GM20431 (cell line): ENCODE measurements around the gene ZNF213.

Experiments
- in situ Hi-C: fragments of 300-500 bp; cut with MseI, MboI; formaldehyde crosslinking; loops from one replicate; pipeline ENCODE4 v1.15.0; 2020; ENCODE audit warnings: low sequenced_read_pairs; ENCODE audit not compliant: unreplicated experiment

Gene ZNF213

DNA sequence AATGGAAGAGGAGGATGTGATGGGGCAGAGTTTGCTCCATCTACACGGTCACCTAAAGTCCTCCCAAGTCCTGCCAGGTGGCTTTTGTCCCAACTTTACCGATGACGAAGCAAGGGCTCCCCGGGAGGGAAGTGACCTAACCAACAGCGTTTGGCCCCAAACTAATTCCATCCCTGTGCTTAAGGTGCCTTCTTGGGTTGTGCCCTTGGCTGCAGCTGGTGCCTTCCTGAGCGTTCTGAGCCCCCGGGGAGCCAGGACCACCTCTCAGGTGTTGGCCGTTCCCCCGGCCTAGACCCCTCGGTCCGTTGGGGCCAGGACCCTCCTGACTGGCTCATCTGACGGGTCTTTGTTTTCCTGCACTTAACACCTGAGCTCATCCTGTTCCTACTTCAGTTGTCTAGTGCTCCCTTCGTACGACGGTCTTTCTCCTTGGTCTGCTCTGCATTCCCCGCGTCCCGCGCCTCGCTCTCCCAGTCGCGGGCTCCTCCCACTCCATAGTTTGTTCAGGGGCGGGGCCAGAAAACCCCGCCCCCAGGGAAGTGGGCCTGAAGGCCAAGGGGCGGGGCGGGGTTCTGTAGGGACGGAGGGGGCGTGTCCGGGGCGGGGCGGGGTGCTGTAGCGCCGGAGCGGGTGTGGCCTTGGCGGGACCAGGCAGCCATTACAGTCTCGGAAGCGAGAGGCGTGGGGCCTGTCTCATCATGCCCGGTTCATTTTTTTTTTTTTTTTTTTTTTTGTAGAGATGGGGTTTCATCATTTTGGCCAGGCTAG lies 34.9 kb upstream of the ZNF213 start:
- in situ Hi-C loops, result no loop called here

DNA sequence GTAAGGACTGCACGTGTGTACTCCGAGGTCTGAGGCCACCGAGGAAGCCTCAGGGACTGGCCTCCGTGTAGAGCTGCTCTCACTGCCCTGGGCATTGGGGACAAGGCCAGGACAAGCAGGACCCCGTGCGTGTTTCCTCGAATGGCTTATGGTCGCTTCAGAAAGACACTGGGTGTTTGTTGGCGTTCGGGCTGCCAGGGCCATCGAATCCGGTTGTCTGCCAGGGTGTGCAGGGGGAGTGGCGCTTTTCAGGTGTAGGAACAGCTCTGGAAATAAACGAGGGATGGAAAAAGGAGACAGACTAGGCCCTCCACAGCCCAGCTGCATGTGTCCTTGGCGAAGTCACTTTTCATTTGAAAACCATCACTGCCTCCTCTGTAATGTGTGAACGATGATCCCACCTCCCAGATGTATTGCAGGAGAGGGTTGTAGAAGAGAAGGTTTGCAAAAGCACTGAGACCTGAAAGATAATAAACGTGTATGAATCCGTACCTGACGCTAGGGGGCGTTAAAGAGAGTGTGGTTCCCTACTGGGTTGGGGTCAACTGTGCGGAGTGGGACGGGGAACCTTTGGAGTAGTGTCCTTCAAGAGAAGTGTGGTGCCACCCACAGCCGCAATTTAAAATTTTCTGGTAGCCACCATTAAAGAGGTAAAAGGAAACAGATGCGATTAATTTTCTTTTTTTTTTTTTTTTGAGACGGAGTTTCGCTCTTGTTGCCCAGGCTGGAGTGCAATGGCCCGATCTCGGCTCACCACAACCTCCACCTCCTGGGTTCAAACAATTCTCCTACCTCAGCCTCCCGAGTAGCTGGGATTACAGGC lies 33.6 kb upstream of the ZNF213 start:
- in situ Hi-C loops, result no loop called here

DNA sequence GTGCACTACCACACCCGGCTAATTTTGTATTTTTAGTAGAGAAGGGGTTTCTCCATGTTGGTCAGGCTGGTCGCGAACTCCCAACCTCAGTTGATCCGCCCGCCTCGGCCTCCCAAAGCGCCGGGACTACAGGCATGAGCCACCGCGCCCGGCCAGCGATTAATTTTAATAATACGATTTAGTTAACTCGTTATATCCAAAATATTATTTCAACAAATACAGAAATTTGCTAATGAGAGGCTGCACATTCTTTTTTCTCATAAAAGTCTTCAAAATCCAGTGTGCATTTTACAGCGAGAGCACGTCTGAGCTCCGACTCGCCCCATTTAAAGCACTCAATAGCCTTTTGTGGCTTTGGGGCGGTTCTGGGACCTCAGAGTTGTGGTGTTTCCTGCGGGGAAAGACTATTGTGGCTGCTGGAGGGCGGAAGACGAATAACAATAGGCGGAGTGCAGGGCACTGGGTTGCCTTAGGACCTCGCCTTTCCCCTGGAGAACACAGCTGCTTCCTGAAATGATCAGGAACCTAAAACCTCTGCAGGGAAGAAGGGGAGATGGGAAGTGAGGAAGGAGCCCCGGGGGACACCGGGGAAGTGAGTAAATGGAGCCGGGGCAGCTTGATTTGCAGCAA lies 32.9 kb upstream of the ZNF213 start:
- in situ Hi-C loops, result no loop called here

DNA sequence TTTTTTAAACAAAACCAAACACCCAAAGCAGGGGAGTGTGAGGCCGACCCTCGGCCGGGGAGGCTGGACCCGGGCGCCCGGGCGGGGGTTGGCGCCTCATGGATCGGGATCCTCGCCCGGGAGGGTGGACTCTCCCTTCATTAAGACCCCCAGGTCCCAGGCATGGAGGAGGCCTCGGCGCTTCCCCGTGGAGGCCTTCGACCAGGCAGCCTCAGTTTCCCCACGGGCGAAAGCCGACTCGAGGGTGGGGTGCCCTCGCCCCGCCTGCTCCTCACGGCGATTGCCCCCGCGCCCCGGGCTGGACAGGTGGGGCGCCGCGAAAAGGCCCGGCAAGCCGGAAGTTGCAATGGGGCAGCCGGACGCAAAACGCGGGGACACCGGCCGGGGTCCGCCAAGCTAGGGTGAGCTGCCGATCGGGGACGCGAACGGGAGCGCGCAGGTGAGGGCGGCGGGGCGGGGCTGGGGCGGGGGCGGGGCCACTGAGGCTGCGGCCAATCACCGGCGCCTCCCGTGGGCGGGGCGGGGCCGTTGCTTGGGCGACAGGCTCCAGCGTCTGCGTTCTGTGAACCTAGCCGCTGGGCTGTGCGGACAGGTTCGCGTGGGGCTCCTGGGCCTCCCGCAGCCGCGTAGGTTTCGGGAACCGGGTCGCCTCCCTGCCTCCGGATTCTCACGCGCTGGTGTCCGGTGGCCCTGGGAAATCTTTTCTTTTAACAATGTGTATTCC lies 28.5 kb upstream of the ZNF213 start:
- in situ Hi-C loops, result no loop called here

DNA sequence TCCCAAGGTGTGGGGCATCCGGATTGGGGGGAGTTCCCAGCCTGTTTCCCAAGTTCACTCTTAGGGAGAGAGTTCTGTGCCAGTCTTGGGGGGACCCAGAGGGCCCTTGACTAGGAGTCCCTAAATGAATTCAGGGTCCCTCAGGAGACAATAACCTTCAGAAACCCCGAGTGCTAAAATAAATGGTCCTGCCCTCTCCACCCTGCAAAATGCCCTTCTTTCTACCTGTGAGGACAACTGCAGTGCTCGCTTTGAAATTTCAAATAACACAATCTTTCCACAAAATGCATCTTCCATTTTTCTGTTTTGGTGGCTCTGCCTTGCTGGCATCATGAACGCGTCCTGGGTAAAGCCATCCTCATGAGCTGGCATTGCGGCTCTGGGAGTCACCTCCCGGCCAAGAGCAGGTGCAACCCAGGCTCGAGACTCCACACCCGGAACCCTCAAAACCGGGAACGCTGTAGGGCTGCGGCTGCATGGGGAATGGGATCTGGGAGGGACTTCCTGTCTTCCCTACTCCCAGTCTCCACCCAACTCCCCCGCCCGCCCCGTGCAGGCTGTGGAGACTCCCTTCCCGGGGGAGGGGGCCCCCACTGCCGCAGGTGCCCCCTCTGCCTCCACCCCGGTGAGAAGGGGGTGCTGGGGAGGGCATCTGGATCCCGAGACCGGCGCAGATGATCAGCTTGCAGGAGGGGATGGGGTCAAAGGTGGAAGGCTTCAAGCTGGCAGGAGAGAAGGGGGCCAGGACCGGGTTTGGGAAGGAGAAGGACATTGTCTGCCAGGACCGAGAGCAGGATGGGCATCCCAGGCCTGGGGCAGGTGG lies 22.6 kb upstream of the ZNF213 start, which contains the start of gene ZNF205:
TSS of gene ZNF205 (plus strand) at position 529 of the 823 bp plus-strand sequence. CDS start 845 bp downstream, outside the sequence.
- in situ Hi-C loops, result no loop called here

DNA sequence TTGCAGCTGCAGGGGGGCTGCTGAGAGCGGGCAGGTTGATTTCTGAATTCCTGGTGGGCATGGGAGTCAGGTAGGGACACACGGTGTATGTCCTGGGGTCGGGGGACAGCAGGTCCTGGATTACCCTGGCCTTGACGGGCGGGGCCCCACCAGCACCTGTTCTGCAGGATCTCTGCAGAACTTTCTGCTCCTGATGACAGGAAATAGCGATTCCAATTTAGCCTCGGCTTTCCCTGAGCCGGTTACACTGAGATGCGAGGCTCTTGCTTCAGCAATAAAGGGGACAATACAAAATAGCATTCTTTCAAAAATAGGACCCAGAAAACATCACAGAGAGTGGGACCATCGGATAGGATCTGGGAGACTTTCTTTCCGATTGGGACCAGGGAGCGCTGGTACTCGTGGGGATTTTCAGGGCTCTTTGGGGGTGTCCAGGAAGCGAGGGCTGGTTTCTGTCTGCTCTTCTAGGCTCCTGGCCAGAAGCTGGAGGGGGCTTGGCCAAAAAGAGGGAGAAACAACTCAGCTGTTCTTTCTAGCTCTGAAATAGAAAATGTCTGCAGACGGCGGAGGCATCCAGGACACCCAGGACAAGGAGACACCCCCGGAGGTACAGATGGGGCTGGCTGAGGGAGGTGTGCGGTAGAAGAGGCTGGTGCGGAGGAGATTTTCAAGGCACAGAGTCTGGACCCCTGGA lies 21.8 kb upstream of the ZNF213 start:
- in situ Hi-C loops, result no loop called here

DNA sequence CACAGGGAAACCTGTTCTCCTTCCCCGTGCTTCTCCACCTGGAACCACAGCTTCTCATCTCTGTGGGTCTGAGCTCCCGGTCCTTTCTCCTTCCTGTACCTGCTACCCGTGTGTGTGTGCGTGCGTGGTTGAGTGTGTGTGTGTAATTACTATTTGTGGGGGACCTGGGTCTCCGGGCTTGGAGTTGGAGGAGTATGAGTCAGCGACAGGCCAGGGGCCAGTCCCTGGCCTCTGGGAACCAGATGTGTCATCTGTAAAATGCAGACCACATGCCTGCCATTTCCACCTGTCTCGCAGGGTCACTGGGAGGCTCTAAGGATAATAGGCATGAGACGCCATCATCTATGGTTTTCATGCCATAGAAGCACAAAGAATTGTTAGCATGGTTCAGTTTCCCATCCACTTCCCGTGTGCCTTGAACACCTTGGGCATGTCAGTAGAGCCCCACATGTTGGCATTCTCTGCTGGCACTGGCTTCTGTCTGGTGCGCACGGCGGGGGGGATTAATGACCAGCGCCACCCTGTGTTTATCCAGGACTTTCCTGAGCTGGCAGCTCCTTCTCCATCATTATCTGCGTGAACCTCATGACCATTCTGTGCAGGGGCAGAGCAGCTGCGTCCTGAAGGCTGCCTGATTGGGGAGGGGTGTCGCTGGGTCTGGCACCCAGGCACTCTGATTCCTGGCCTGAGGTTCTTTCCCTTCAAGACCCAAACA lies 20.9 kb upstream of the ZNF213 start:
- in situ Hi-C loops, result no loop called here

DNA sequence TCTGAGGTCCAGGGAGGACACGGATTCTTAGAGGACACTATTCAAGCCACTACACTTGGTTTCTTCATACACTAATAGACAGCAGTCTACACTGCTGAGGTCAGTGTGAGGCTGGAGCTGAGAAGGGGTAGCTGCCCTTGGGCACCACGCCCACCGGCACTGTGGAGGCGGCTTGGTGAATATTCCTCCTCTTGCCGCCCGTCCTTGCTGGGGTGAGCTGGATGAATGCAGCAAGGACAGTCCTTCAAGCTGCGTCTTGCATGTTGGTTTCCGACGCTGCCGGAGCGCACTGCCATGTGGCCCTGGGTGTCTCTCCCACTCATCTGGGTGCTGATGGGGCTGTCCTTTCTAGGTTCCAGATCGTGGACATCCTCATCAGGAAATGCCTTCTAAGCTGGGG lies 19.8 kb upstream of the ZNF213 start:
- in situ Hi-C loops, result no loop called here

DNA sequence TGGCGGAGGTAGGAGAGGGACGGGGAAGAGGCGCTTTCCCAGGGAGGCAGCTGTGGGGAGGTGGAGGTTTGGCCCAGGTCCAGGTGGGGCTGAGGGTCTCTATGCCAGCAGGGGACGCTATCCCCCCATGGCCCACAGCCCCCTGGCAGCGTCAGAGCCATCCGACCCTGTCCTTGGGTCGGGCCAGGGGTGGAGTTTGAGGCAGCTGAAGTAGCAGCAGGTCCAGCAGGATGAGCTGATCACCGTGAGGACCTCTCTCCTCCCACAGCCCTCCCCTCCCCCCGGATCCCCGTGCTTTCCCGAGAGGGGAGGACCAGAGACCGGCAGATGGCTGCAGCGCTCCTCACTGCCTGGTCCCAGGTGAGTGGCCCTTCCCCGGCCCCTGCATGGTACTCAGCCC lies 19.3 kb upstream of the ZNF213 start:
- in situ Hi-C loops, result no loop called here

DNA sequence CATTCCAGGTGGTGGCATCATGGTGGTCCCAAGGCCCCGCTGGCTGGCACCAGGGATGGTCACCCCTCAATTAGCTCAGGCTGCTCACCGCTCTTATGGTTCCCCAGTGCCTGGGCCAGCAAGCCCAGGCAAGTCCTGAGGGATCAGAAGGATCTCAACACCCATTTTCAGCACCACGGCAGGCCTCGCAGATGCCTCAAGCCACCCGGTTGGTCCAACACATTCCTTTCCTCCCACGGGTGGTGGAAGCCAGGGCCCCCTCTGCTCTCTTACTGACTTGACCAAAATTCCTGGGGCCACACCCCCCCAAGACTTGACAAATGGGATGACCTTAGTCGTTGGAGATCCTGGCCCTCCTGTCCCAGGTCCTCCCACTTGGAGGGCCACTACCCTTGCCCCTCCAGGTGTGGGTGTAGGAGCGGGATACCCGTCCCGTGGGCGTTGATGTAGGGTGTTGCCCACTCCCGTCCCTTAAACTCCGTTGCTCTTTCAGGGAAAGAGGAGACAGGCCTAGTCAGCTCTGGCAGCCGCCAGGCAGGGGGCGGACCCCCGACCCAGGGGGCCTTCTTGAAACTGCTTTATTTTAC lies 16.5 kb upstream of the ZNF213 start:
- in situ Hi-C loops, result no loop called here

DNA sequence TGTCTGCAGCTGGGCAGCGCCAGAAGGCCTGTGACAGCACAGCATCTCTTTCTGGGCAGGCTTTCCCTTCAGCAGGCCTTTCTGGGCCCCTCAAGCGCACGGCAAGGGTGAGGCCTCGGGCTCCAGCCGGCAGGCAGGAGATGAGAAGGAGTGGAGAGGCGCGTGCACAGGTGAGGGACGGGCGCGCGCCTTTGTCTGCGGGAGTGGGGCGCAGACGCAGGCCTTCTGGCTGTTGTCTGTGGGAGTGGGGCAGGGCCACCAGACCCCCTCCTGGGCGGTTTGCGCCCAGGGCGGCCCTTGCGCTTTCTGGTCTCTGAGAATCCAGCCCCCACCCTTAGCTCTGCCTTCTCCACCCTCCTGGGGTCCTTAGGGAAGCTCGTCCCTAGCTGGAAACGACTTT lies 16.0 kb upstream of the ZNF213 start:
- in situ Hi-C loops, result no loop called here

DNA sequence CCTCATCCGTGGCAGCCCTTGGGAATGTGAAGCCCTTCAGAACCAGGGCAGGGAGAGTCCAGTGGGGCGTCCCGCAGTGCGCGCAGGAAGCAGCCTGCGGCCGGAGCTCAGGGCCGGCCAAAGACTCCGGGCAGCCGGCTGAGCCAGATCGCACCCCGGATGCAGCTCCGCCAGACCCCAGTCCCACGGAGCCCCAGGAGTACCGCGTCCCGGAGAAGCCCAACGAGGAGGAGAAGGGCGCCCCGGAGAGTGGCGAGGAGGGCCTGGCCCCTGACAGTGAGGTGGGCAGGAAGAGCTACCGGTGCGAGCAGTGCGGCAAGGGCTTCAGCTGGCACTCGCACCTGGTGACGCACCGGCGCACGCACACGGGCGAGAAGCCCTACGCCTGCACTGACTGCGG lies 15.5 kb upstream of the ZNF213 start:
- in situ Hi-C loops, result no loop called here

DNA sequence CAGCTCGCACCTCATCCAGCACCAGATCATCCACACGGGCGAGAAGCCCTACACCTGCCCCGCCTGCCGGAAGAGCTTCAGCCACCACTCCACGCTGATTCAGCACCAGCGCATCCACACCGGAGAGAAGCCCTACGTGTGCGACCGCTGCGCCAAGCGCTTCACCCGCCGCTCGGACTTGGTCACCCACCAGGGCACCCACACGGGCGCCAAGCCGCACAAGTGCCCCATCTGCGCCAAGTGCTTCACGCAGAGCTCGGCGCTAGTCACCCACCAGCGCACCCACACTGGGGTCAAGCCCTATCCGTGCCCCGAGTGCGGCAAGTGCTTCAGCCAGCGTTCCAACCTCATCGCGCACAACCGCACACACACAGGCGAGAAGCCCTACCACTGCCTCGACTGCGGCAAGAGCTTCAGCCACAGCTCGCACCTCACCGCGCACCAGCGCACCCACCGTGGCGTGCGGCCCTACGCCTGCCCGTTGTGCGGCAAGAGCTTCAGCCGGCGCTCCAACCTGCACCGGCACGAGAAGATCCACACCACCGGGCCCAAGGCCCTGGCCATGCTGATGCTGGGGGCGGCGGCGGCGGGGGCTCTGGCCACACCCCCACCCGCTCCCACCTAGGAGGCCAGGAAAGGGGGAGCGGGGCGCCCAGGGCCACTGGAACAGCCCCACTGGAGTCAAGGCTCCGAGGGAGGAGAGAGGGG lies 15.0 kb upstream of the ZNF213 start:
- in situ Hi-C loops, result no loop called here

DNA sequence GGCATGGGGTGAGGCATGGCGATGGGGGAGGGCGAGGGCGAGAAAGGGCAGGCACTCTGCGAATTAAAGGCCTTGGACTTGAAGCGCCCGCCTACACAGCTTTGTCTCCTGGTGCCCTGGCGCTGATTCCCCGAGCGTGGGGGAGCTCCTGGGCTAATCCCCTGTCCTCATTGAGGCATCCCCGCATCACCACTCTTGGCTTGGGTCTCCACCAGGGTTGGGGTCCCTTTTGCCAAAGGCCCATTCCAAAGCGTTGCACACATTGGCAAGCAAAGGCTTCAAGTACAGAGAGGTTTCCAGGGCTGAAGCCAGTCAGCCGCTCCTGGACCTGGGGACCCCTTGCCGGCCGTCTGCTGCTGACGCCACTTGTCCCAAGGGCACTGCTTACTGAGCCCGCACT lies 14.4 kb upstream of the ZNF213 start:
- in situ Hi-C loops, result no loop called here

DNA sequence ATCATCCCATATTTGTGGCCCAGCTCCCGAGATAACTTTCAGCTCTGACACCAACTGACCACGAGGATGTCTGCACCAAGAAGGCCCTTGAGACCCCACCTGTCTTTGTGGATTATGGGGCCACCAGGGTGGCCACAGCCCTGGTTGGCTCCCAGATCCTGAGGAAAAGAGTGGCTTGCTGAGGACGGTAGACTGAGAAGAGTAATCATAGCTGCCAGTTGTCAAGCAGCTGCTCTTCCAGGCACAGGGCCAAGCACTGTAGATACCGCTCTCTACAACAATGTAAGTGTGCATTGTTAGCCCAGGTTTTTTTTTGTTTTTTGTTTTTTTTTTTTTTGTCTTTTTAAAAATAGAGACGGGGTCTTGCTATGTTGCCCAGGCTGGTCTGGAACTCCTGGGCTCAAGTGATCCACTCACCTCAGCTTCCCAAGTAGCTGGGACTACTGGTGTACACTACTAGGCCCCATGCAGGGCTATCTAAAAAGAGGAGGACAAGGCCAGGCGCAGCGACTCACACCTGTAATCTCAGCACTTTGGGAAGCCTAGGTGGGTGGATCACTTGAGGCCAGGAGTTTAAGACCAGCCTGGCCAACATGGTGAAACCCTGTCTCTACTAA lies 12.9 kb upstream of the ZNF213 start:
- in situ Hi-C loops, result no loop called here

DNA sequence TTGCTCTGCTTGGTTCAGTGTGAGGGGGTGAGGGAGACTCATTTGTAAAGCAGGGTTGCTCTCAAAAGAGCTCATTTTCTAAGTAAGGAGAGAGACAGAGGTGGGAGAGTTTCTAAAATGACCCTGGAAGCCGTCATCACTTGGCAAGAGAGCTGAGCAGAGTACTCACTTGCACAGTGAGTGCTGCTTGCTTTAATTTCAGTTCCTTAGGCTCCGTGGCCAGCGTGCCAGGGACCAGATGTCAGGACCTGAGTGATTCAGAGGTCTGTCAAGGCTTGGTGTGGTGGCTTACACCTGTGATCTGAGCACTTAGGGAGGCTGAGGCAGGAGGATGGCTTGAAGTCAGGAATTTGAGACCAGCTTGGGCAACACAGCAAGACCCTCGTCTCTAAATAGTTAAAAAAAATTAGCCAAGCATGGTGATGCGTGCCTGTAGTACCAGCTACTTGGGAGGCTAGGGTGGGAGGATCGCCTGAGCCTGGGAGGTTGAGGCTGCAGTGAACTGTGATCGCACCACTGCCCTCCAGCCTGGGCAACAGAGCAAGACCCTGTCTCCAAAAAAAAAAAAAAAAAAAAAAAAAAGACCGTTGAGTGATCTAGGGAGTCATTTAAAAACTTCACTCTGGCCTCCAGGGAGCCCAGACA lies 11.8 kb upstream of the ZNF213 start:
- in situ Hi-C loops, result no loop called here
